GM12878 (cell line): ENCODE data around the gene SLC6A12.

Source experiments
- ATF3 ChIP-seq: IDR thresholded peaks from 2 replicates; pipeline ENCODE4 v1.6.1; 2011; ENCODE audit warnings: low read depth, mild to moderate bottlenecking, low read length, moderate library complexity, borderline replicate concordance; ENCODE audit errors: extremely low read depth
- CTCF ChIP-seq, 3 experiments: IDR thresholded peaks in 2 of 3; conservative IDR thresholded peaks in 1 of 3; 2 replicates each; pipeline ENCODE4 v1.5.1; 2011; ENCODE audit warnings: low read depth in 3 of 3, low read length in 3 of 3, mild to moderate bottlenecking in 3 of 3, control low read depth in 2 of 3, moderate library complexity in 2 of 3, inconsistent platforms in 1 of 3, mixed read lengths in 1 of 3; ENCODE audit not compliant: control insufficient read depth in 2 of 3, insufficient read depth in 1 of 3; ENCODE audit errors: extremely low read depth in 1 of 3
- E2F4 ChIP-seq: IDR thresholded peaks from 2 replicates; pipeline ENCODE4 v1.6.1; 2012; ENCODE audit warnings: low read depth, low read length, improper control_type of control experiment
- EZH2 ChIP-seq: IDR thresholded peaks from 2 replicates; pipeline ENCODE4 v1.6.1; 2012; ENCODE audit warnings: low read depth, mild to moderate bottlenecking, control low read depth, inconsistent platforms, low read length, borderline replicate concordance; ENCODE audit not compliant: control insufficient read depth
- HDAC2 ChIP-seq: fragments of 200-600 bp; sonication (generic); IDR thresholded peaks from 2 replicates; pipeline ENCODE4 v1.6.1; 2017
- MAX ChIP-seq: IDR thresholded peaks from 2 replicates; pipeline ENCODE4 v1.6.1; 2012; ENCODE audit warnings: low read depth, low read length, improper control_type of control experiment
- MEF2B ChIP-seq: fragments of 450-650 bp; IDR thresholded peaks from 2 replicates; pipeline ENCODE4 v1.6.1; 2018; ENCODE audit warnings: mild to moderate bottlenecking, moderate library complexity; ENCODE audit not compliant: partially characterized antibody, poor library complexity, severe bottlenecking
- POLR2A ChIP-seq: IDR thresholded peaks from 2 replicates; pipeline ENCODE4 v1.6.1; 2011; ENCODE audit warnings: low read depth, mild to moderate bottlenecking, low read length
- SMC3 ChIP-seq: IDR thresholded peaks from 2 replicates; pipeline ENCODE4 v1.6.1; 2011; ENCODE audit warnings: low read length, improper control_type of control experiment, borderline replicate concordance

GRCh38 chr12:153080-153746 is 60.7 kb downstream of the SLC6A12 start:
- TF ChIP-seq SMC3, result peak; percentile 69
- TF ChIP-seq CTCF (IDR thresholded peaks at IDR 0.05 in 2 of 3, conservative IDR thresholded peaks at IDR 0.05 in 1 of 3; ENCODE audit: control insufficient read depth in 2 of 3, extremely low read depth in 1 of 3, insufficient read depth in 1 of 3, low read depth in 3 of 3, low read length in 3 of 3), result peak; percentile 84 to 89 (median 87)
- TF ChIP-seq MEF2B, result no peak
- no peak for TF ChIP-seq HDAC2
- no peak for TF ChIP-seq ATF3
- no peak for TF ChIP-seq EZH2
- no peak for TF ChIP-seq POLR2A
- no peak for TF ChIP-seq MAX
- TF ChIP-seq E2F4, result no peak
